ENCODE measurements around the gene ABCG8.
"Not testable (repeated sequence)": the region's sequence is repeated elsewhere in the genome, so short reads cannot be mapped to it uniquely, and the experiment has no call there.

ABCG8 gene

GRCh38 chr2:43905371-43905803 lies 66.6 kb downstream of the ABCG8 start:
- Histone ChIP-seq H3K36me3 (ENCODE audit: control insufficient read depth, insufficient read depth, low read length) (peaks cover 8% of the 10 kb centered on the region), H3K9me3 (ENCODE audit: control insufficient read depth, insufficient read depth, low read length) (no peaks in the 10 kb centered on the region), H3K27me3 (ENCODE audit: control insufficient read depth, insufficient read depth, low read length) (no peaks in the 10 kb centered on the region), H3K9ac (ENCODE audit: low read depth, low read length) (no peak overlapping the region), H3K4me3 (ENCODE audit: low read depth, low read length) (no peak overlapping the region), H3K4me1 (ENCODE audit: control insufficient read depth, insufficient read depth, low read length) (no peaks in the 10 kb centered on the region)

DNA sequence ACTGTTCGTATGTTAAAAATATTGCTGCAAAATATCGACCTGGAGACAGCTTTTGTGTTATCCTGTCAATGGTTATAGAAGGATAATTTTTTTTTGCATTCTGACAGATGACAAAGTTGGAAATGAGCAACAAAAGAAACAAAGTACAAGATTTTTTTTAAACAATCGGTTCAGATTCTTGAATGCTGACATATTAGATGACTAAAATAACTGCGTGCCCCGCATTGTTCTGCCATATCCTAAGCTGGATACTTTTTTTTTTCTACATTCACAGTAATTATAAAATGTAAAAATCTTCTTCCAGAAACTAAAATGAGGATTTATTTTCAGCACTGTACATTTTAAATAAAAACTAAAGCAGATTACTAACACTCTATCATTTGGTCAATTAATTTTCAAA lies 67.1 kb downstream of the ABCG8 start:
- peaks cover 8% of the 10 kb centered on the region for H3K36me3 ChIP-seq (ENCODE audit: control insufficient read depth, insufficient read depth, low read length)
- no peaks in the 10 kb centered on the region for H3K9me3 ChIP-seq (ENCODE audit: control insufficient read depth, insufficient read depth, low read length)

GRCh38 chr2:43906448-43907109 lies 67.8 kb downstream of the ABCG8 start:
- Histone ChIP-seq H3K9ac (ENCODE audit: low read depth, low read length) (no peak overlapping the region), H3K27me3 (ENCODE audit: control insufficient read depth, insufficient read depth, low read length) (no peaks in the 10 kb centered on the region), H3K9me3 (ENCODE audit: control insufficient read depth, insufficient read depth, low read length) (no peaks in the 10 kb centered on the region), H3K4me3 (ENCODE audit: low read depth, low read length) (no peak overlapping the region), H3K4me1 (ENCODE audit: control insufficient read depth, insufficient read depth, low read length) (no peaks in the 10 kb centered on the region), H3K36me3 (ENCODE audit: control insufficient read depth, insufficient read depth, low read length) (peaks cover 8% of the 10 kb centered on the region)

More for the DNA sequence above, 67.1 kb downstream of the ABCG8 start:
- no peaks in the 10 kb centered on the region for H3K27me3 ChIP-seq (ENCODE audit: control insufficient read depth, insufficient read depth, low read length)
- no peak overlapping the region for H3K9ac ChIP-seq (ENCODE audit: low read depth, low read length)
- H3K4me1 ChIP-seq (ENCODE audit: control insufficient read depth, insufficient read depth, low read length): no peaks in the 10 kb centered on the region
- no peak overlapping the region for H3K4me3 ChIP-seq (ENCODE audit: low read depth, low read length)

DNA sequence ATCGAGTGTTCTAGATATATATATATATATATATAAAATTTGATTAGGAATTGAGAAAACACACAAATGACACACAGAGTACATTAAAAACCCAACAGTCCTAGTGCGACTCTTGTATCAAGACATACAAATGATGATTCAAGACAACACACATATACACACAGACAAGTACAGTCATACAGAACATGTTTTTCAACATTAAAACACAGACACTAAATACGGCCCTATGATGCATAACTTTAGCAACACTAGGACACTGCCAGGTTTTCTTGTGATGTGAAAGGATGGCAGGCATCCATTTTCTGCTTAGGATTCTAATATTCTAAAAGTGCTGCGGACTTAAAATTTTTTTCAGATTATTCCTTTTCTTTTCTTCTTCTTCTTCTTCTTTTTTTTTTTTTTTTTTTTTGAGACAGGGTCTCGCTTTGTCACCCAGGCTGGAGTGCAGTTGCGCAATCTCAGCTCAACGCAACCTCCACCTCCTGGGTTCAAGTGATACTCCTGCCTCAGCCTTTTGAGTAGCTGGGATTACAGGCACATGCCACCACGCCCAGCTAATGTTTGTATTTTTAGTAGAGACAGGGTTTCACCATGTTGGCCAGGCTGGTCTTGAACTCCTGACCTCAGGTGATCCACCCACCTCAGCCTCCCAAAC lies 72.5 kb downstream of the ABCG8 start:
- H3K36me3 ChIP-seq (ENCODE audit: control insufficient read depth, insufficient read depth, low read length); H3K4me3 ChIP-seq (ENCODE audit: low read depth, low read length); H3K9ac ChIP-seq (ENCODE audit: low read depth, low read length); H3K27me3 ChIP-seq (ENCODE audit: control insufficient read depth, insufficient read depth, low read length); H3K9me3 ChIP-seq (ENCODE audit: control insufficient read depth, insufficient read depth, low read length); H3K4me1 ChIP-seq (ENCODE audit: control insufficient read depth, insufficient read depth, low read length): not testable (repeated sequence)

DNA sequence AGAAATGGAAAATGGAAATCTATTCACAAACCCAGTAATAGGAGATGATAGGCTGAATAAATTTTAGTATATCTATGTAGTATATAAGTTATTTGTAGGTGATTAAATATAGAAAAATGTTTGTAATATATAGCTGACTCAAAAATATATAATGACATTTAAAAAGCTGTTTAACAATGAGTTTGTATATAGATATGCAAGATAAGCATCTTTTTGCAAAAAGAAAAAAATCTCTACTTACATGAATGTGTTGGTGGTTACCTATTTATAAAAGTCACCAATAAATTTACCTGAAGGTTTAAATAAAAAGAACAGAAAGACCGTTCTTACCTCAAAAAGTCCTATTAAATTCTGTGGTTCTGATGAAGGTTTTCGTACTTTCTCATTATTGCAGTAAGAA lies 85.7 kb downstream of the ABCG8 start:
- H3K36me3 ChIP-seq (ENCODE audit: control insufficient read depth, insufficient read depth, low read length): peaks cover 7% of the 10 kb centered on the region
- H3K4me3 ChIP-seq (ENCODE audit: low read depth, low read length): no peak overlapping the region
- no peaks in the 10 kb centered on the region for H3K4me1 ChIP-seq (ENCODE audit: control insufficient read depth, insufficient read depth, low read length)
- no peak overlapping the region for H3K9ac ChIP-seq (ENCODE audit: low read depth, low read length)
- H3K27me3 ChIP-seq (ENCODE audit: control insufficient read depth, insufficient read depth, low read length): no peaks in the 10 kb centered on the region
- no peaks in the 10 kb centered on the region for H3K9me3 ChIP-seq (ENCODE audit: control insufficient read depth, insufficient read depth, low read length)

GRCh38 chr2:43925431-43925830 lies 86.7 kb downstream of the ABCG8 start:
- Histone ChIP-seq H3K4me3 (ENCODE audit: low read depth, low read length) (no peak overlapping the region), H3K36me3 (ENCODE audit: control insufficient read depth, insufficient read depth, low read length) (peaks cover 7% of the 10 kb centered on the region), H3K27me3 (ENCODE audit: control insufficient read depth, insufficient read depth, low read length) (no peaks in the 10 kb centered on the region), H3K9me3 (ENCODE audit: control insufficient read depth, insufficient read depth, low read length) (no peaks in the 10 kb centered on the region), H3K9ac (ENCODE audit: low read depth, low read length) (no peak overlapping the region), H3K4me1 (ENCODE audit: control insufficient read depth, insufficient read depth, low read length) (no peaks in the 10 kb centered on the region)

DNA sequence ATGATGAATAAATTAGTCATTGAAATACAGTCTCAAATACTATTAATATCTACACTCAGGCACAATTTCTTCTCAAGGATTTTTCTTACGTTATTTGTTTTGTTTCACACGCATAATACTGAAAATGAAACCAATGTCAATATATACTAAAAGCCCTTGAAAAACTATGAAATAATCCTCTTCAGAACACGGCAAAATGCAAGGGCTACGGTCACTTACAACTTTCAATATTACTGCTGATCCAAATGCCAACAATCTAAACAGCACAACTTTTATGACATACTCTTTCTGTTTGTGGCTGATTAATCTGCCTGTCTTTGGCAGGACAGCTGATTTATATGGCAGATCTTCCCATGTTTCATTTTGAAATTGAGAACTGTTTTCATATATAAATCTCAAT lies 88.7 kb downstream of the ABCG8 start:
- no peaks in the 10 kb centered on the region for H3K4me1 ChIP-seq (ENCODE audit: control insufficient read depth, insufficient read depth, low read length)
- H3K36me3 ChIP-seq (ENCODE audit: control insufficient read depth, insufficient read depth, low read length): peaks cover 7% of the 10 kb centered on the region
- no peaks in the 10 kb centered on the region for H3K27me3 ChIP-seq (ENCODE audit: control insufficient read depth, insufficient read depth, low read length)
- H3K4me3 ChIP-seq (ENCODE audit: low read depth, low read length): no peak overlapping the region
- no peaks in the 10 kb centered on the region for H3K9me3 ChIP-seq (ENCODE audit: control insufficient read depth, insufficient read depth, low read length)
- H3K9ac ChIP-seq (ENCODE audit: low read depth, low read length): no peak overlapping the region

DNA sequence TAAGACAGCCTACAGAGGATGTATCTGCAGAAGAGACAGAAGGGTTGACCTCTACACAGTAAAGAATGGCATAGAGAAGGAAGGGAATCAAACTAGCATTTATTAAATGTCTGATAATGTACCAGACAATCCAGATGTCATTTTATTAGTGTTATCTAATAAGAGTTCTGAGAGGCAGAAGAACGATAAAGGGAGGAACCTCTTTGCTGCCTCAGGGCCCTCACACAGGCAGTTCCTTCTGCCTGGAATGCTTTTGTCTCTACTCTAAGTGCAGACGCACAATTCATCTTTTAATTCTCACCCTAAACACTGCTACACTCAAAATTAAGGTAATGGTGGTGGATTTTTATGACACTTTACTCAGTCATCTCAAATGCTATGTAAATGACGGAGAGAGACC lies 92.5 kb downstream of the ABCG8 start:
- Histone ChIP-seq H3K27me3 (ENCODE audit: control insufficient read depth, insufficient read depth, low read length) (no peaks in the 10 kb centered on the region), H3K4me3 (ENCODE audit: low read depth, low read length) (no peak overlapping the region), H3K9me3 (ENCODE audit: control insufficient read depth, insufficient read depth, low read length) (no peaks in the 10 kb centered on the region), H3K36me3 (ENCODE audit: control insufficient read depth, insufficient read depth, low read length) (peaks cover 6% of the 10 kb centered on the region), H3K9ac (ENCODE audit: low read depth, low read length) (no peak overlapping the region), H3K4me1 (ENCODE audit: control insufficient read depth, insufficient read depth, low read length) (no peaks in the 10 kb centered on the region)
